NCI-H1105 treated with DMSO at 0.1 percent for 48 hours (cell line): ENCODE results near the gene ADCY2.
"Not testable (repeated sequence)": the region's sequence is repeated elsewhere in the genome, so short reads cannot be mapped to it uniquely, and the experiment has no call there.

Experiments used
- DNase-seq: peaks from one replicate; lab custom pipeline; 2025; lab: John Stamatoyannopoulos, UW

The ADCY2 gene

DNA sequence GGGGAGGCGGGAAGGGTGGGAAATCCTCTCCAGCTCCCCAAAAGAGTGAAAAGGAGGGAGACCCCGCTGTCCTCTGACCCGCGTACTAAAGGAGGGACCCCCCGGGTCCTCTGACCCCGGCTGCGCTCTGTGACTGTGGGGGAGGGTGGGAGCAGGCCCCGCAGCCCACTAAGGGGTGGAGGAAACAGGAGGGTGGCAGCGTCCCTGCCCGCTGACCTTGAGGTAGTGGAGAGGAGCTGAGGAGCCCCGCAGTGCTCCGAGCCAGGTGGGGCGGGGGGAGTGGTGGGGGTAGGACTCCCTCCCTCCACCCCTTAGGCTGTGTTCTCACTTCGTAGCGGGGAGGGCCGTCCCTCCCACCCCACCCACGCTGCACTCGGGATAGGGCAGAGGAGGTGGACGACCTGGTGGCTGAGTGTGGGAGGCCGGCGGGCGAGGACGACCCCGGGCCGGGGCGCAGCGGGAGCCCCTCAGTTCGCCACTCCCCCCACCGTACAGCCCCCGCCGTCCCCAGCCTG lies 449 bp upstream of the ADCY2 start:
- DNase-seq: no peak

DNA sequence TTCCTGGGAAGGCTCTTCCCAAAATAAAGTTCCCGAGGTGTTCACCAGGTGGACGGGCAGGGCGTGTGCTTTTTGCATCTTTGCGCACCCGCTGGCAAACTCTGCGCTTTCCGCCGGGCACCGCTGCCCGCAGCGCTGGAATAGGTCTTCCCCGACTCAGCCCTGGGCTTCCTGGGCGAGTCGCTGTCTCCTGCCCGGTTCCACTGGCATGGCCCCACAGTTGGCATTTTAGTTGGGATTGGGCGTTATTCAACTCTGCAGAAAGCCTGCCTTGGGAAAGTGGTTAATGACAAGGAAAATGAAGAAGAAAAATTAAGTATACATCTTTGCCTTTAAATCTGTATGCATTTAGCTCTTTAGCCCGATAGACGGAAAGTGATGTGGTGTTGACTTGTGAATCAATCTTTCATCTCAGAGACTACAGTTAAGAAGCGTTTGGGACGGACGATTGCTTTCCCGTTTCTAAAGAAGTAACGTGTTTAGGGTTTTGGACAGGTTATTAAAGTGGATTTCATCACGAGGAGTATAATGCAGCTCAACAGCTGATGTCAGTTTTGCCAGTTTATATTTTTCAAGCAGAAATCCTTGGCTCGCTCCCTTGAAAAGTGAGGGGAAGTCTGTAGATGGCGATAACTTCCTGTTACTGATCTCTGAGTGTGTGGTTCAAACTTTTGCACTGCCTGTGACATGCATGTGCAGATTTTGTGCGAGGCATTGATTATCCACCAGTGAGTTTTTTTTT lies 946 bp downstream of the ADCY2 start:
- DNase-seq: peak; percentile 79

DNA sequence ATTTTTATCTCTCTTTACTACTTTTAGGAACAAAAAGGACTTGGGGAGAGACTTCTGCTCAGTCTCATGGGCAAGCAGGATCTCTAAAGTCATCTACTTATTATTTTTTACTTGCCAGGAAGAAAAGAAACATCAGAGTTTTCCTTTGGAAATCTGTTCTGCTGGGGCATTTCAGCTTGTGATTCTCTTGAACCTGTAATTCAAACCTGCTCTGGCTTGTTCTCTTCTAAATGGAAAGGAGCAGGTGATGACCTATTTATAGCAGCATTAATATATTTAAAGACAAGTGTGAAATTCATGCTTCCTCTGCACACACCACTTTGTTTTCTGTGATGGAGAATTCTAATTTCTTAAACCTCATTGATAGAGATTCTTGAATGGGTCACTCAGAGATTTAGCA lies 2.0 kb downstream of the ADCY2 start:
- DNase-seq: peak; percentile 77

DNA sequence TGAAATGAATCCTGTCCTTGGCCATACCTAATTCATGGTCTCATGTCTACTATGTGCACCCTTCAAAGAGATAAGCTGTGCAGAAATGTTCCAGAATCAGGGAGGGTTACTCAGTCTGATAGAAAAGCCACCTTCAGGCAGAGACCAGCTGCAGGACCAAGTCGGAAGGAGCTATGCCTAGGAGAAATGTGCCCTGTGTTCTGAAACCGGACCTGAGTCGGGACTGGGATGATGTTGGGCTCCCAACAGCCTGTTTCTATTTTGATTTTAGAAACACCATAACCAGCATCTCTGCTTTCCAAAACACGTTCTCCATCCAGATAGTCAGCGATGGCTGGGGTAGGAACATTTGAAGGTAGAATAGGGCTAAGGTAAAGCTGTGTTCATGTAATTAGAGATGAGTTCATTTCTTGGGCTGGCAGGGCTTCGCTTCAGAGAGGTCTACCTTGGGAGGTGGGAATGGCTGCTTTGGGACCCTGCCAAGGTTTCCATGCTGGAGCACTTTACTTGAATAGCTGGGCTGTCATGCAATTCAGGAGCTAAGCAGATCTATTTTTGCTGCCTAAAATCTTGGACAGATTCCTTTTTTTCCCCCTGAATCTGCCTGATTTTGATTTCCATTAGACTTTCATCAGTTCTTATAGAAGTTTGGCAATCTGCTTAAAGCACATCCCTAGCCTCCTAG lies 2.8 kb downstream of the ADCY2 start:
- DNase-seq: peak; percentile 88

DNA sequence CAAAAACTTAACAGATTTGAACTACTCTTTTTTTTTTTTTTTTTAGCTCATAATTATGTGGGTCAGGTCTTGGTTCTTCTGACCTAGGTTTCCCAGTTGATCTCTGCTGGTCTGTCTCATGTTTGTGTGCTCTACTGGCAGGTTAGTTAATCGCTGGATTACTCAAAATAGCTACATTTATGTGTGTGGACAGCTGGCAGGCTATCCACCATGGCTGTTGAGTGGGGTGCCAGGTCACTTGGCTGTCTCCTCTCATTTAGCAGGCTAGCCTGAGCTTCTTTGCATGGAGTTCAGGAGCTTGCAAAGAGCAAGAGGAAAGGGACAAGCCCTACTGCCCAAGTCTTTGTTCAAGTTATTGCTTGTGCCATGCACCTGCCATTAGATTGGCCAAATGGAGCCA lies 9.3 kb downstream of the ADCY2 start:
- DNase-seq: no peak

DNA sequence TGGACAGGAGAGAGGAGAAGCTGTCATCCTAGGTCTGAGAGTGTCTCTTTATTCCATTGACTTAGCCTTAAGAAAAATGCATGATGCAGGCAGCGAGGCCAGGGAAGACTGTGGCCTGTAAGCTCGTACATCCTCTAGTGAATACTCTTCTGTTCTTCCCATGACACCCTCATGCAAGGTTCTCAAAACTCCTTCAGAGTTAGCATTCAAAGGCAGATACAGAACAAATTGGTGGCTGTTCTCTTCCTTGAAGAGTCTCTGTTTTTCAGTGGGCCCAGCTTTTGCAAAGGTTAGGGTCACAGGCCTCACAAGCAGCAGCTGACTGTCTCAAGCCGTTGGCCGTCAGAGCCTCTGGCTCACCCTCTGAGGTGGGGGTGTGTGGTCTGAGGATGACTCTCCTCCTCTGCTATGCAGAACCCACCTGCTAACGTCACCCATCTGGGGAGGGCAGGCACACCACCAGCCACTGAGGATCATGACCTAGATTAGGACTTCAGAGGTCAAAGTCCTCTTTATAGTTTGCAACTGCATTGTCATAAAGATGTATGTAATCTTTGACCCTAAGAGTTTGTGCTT lies 15.1 kb downstream of the ADCY2 start:
- DNase-seq: no peak

DNA sequence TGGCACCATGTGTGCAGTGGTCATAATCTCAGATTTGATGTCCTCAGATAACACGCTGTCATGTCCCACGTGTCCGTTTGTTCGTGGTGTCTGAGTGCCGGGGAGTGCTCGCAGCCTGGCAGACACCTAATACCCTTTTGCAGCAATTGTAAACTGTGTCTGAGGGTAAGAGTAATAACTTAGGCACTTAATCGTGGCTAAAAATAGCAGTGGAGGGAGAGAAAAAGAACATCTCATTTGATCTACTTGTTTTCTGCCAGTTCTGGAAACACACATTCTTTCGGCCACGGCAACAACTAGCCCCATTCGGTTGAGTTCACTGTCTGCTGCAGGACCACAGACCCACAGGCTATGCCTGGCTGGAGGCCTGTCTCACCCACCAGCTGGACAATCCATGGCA lies 16.5 kb downstream of the ADCY2 start:
- no peak for DNase-seq

DNA sequence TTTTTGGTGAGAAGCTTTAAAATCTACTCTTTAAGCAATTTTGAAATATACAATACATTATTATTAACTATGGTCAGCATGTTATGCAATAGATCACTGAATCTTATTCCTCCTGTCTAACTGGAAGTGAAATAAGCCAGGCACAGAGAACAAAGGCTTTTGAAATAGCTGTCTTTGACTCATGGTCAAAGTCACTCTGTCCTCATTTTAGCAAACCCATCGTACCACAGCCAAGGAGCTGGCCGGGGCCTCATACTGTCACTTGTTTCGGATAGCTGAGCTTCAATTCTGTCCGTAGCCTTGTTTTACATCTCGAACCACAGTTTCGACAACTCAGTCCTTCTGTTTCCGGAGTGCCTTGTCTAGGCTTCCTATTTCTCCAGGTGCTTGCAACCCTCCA lies 19.2 kb downstream of the ADCY2 start:
- DNase-seq: no peak

DNA sequence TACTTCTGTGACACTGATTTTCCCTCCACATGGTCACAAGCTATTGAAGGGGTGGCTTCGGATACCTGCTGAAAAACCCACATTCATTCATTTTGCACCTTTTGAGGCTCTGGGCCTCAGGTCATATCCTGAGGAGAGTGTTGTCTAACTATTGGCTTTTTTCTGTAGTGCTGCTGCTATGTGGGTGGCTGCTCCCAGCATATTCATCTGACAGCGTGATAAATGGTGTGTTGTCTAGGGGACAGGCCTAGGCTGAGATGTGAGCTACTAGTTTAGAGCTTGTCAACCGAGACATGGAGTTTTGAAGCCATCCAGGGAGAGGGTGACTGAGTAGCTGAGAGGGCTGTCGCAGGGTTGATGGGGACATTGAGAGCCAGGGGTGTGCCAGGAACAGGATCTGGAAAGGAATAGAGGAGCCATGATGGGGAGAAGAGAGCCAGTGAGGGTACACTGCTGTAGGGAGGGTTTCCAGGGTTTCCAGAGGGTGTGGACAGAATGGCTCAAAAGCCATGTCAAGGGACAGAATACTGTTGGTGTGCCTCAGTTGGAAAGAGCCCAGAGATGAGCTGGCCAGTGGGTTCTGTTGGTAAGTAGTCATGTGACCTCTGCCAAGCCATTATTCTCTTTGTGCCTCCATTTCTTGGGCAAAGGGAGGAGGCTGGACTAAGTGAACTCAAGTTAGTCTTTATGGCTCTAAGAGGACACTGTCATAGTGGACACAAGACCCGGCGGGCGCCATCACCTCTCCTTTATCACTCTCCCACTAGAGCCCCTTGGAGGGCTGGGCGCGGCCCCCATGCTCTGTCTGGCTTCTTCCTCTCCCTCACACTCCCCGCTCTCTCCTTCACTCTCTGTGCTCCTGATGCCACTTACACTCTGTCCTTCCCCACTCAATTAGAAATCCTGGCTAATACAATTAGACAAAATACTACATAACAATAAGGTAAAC lies 19.9 kb downstream of the ADCY2 start:
- DNase-seq: no peak

DNA sequence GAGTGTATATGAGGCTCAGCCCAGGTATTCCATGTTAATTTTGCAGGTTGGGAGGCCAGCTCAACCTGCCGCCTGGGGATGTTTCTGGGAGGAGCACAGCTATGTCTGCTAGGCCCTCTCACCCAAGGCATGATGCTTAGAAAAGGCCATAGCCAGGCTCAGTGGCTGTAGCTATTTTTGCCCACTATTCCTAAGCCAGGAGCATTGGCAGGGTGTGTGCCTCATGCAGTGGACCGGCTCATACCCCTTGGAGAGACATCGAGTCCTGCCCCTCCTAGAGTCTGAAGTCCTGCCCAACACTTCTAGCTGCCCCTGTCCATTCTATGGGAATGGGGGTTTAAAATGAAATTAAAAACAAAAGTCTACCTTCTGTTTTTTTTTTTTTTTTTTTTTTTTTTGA lies 22.3 kb downstream of the ADCY2 start:
- DNase-seq: no peak

DNA sequence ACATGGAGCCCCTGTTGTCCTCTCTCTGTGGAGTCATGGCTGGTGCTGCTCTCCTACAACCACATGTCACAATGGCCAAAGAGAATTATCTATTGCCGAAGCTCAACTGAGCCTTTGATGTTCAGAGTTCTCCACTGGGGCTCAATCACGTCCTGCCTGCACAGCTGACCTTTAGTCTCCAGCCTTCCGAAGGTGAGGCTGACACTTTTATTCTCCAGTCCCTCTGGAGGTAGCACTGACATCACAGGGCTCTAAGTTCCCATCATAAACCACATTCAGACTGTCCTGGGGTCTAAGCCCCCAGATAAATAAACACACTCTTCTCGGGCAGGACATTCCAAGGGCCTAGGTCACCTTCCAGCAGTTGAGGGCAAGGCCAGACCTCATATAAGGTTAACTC lies 23.4 kb downstream of the ADCY2 start:
- DNase-seq: no peak

DNA sequence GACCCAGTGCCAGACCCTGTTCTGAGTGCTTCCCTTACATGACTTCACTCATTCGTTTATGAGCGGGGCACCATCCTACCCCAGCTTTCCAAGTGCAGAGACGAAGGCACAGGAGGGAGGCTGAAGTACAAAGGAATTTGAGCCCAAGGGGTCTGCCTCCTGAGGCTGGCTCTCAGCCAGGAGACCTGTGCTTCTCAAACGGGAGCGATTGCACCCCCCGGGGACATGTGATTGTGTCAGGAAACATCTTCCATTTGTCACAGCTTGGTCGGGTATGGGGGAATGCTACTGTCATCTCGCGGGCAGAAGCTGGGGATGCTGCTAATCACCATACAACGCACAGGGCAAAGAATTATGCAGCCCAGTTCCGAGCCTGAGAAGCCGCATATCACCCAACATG lies 23.9 kb downstream of the ADCY2 start:
- DNase-seq: no peak

DNA sequence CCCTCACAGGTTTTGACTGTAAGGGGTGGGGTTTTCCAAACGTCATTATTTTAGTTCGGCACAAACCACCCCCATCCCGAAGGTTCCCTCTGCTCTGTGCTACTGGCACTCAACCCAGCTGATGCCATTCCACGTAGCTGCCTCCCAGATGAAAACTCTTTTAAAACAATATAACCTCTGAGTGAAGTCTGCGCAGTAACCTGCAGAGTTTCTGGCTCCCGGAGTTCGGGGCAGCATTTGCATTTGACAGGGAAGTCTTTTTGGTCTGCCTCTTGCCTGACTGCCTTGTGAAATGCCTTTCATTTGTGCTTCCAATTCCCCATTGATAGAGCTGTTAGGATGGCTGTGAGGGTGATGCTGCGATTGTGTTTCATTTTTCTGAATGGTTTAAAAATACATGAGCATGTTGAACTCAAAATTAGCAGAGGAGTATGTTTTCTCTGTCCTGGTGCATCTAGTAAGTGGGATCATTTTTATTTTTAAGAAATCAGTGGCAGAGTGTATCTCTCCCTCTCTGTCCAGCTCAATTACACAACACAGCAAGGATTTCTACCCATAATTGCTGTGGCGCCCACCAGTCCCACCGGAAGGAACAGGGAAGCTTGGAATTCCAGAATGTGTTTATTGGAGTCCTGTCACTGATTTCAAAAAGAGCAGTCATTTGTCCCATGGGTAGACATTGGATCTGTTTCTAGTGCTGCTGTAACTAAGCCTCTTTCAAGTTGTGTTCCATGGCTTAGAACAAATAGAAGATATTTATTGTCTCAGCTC lies 24.8 kb downstream of the ADCY2 start:
- no peak for DNase-seq

DNA sequence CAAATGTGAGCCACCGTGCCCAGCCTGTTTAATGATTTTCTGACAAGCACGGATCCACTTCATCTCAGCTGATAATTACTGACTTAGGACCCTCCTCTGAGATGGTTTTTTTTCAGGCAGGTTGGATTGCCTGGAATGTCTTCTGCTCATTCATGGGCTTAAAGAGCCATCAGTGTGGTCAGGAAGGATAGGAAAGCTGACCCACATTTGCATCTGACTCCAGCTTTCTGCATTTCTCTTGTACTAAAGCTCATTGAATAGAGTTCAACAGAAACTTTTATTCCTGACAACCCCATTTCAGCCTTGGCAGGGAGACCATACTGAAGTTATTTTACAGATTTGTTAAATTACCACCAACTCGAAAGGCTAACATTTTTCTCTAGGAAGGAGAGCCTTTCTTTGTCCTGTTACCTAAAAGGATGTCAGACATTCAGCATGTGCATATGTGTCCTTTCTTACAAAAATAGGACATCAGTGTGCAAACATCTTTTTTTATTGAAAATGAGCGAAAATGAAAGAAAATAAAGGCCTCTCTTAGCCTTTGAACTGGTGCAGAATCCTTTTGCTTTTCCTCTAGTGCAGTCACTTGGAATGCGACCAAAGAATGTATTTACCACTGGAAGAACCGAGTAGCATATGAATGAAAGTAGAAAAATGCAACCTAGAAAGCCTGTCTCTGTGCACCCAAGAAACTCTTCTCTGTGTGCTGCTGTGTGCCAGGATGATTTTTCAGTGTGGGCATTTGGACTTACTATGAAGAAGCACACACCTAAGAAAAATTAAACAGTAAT lies 26.6 kb downstream of the ADCY2 start:
- DNase-seq: no peak

DNA sequence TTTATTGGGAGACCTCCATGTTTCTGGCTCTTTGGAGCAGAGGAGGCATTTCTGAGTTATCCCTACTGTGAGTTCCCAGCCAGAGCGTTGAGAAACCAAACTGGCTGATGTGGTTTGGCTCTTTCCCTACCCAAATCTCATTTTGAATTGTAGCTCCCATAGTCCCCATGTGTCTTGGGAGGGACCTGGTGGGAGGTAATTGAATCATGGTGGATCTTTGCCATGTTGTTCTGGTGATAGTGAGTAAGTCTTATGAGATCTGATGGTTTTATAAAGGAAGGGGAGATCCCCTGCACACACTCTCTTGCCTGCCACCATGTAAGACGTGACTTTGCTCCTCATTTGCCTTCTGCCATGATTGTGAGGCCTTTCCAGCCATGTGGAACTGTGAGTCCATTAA lies 27.3 kb downstream of the ADCY2 start:
- not testable (repeated sequence) for DNase-seq

DNA sequence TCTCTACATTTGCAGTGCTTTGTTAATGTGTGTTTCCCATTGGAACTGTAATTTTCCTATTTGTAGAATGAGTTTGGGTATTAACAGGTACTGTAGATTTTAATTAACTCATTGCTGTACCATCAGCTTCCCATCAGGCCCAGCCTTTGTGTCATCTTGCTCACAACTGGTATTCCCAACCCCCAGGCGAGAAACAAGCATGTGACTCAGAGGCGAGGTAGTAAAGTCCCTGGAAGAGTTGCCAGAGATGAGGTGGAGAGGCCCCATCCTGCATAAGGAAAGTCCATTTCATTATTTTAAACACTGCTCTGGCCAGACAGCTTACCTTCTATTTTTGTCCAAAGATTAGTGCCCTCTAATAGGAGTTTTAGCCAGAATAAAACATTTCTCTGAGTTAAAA lies 29.9 kb downstream of the ADCY2 start:
- no peak for DNase-seq

DNA sequence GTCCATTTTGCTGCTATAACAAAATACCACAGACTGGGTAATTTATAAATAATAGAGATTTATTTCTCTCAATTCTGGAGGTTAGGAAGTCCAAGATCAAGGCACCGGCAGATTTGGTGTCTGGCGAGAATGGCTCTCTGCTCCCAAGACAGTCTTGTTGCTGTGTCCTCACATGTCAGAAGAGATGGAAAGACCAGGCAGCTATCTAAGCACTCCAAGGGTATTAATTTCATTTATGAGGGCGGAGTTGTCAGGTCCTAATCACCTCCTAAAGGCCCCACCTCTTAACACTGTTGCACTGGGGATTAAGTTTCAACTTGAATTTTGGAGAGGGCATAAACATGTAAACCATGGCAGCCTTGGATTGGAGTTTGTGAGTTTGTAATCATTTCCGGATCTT lies 30.3 kb downstream of the ADCY2 start:
- DNase-seq: peak; percentile 8

DNA sequence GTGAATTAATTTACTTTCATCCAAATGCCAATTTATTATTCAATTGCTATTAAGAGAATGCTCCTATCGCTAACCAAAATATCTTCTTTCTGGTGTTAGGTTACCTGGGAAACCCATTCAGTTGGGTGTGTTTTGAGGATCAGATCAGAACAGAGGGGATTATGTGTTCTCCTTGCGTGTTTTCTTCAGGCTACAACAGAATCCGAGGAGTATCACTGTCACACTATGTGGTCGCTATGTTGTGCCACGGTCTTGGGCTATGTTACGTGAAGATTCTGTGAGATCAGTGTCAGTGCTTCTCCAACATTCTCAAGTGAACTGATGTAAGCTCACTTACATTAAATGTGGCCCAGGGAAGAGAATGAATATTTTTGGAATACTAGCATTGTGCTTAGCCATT lies 39.0 kb downstream of the ADCY2 start:
- DNase-seq: no peak

DNA sequence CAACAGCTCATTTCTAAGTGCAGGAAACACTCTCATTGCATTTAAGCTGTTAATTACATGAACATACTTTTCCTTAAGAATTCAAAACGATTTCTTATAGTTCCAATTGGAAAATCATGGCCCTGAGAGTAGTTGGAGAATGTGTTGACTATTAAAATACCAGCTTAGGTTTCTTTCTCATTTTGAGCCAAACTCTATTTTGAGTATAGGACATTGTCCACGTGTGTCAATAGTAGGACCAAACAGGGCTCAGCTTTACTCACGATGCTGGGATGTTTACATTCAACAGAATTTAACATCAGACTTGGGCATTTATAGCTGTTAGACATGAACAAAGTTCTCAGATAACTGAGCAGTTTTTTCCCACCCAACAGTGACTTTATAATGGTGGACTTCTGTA lies 39.6 kb downstream of the ADCY2 start:
- DNase-seq: no peak

DNA sequence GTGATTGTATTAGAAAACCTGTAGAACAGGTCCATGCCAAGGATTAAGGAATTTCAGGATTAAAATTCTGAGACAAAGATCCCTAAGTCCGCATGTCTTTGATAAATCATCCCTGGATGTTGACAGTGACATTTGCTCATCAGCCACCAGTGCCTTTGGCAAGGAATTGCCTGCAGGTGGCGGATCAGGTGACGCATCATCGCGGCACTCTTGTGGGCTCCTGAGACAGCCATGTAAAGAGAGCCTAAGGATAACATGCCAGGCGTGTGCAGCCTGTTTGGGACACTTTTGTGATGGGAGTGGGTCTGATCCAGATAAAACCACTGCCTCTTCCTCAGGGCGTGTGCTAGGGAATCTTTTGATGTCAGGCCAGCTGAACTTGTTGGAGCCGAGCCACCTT lies 40.6 kb downstream of the ADCY2 start:
- DNase-seq: no peak

DNA sequence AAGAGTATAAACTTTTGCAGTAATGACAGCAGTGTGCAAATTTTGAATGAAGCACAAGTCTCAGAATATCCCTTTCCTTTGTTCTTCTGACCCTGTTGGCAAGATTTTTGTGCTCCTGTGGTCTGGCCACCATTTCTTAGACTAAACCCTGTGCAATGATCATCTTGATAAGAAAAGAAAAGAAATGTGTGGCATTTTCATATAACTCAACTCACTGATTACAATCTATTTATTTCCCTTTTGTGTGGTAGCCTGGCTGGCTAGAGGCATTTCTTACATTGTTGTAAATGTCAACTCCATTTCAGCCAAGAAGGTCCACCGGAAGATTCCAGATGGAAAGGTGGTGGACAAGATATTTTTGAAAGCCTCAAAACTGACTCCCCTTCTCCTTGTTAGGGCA lies 41.9 kb downstream of the ADCY2 start:
- DNase-seq: no peak
